Measurements from ENCODE around the gene UGT1A6. TPM values are rescaled to one million over a fixed set of nuclear protein-coding genes. Genes with fewer than 3 reads are reported as not detected.
"Not testable (repeated sequence)": the region's sequence is repeated elsewhere in the genome, so short reads cannot be mapped to it uniquely, and the experiment has no call there.

Gene UGT1A6
- total RNA-seq (2014; rRNA removed; shearing (Covaris generic)): 2.6 and 3.1 TPM in 2 replicates

- DNase-seq (ENCODE audit: low spot score): no peak
These were observed at the start of gene UGT1A6 for GRCh38 chr2:233692648-233693047. TSS of gene UGT1A6 (plus strand) at chr2:233692890. CDS start at chr2:233693005, 115 bp downstream.

- DNase-seq (ENCODE audit: low spot score): peak; percentile 16
These were observed 49.6 kb upstream of the UGT1A6 start for GRCh38 chr2:233643128-233643527.

GRCh38 chr2:233646033-233646432, 46.7 kb upstream of the UGT1A6 start:
- not testable (repeated sequence) for DNase-seq (ENCODE audit: low spot score)

GRCh38 chr2:233650981-233651380, 41.7 kb upstream of the UGT1A6 start:
- no peak for DNase-seq (ENCODE audit: low spot score)

- DNase-seq (ENCODE audit: low spot score): no peak
These were observed 41.3 kb upstream of the UGT1A6 start for GRCh38 chr2:233651430-233651829.

GRCh38 chr2:233654501-233654900, 38.2 kb upstream of the UGT1A6 start:
- no peak for DNase-seq (ENCODE audit: low spot score)

GRCh38 chr2:233655043-233655442, 37.6 kb upstream of the UGT1A6 start:
- no peak for DNase-seq (ENCODE audit: low spot score)

GRCh38 chr2:233655943-233656342, 36.7 kb upstream of the UGT1A6 start:
- not testable (repeated sequence) for DNase-seq (ENCODE audit: low spot score)

GRCh38 chr2:233656443-233656842, 36.2 kb upstream of the UGT1A6 start:
- no peak for DNase-seq (ENCODE audit: low spot score)

GRCh38 chr2:233658610-233659009, 34.1 kb upstream of the UGT1A6 start:
- DNase-seq (ENCODE audit: low spot score): no peak

- no peak for DNase-seq (ENCODE audit: low spot score)
These were observed 28.8 kb upstream of the UGT1A6 start for GRCh38 chr2:233663911-233664310.

GRCh38 chr2:233668605-233669260, 24.0 kb upstream of the UGT1A6 start:
- no peak for DNase-seq (ENCODE audit: low spot score)

GRCh38 chr2:233671290-233672161, 21.2 kb upstream of the UGT1A6 start, which contains the start of gene UGT1A9:
TSS of gene UGT1A9 (plus strand) at chr2:233671898. CDS start at chr2:233671935, 37 bp downstream.
- DNase-seq (ENCODE audit: low spot score): no peak

GRCh38 chr2:233672886-233673285, 19.8 kb upstream of the UGT1A6 start:
- DNase-seq (ENCODE audit: low spot score): no peak

- DNase-seq (ENCODE audit: low spot score): no peak
These were observed 18.8 kb upstream of the UGT1A6 start for GRCh38 chr2:233673896-233674295.

- DNase-seq (ENCODE audit: low spot score): no peak
These were observed 18.4 kb upstream of the UGT1A6 start for GRCh38 chr2:233674314-233674713.

- DNase-seq (ENCODE audit: low spot score): no peak
These were observed 17.7 kb upstream of the UGT1A6 start for GRCh38 chr2:233674995-233675394.

- DNase-seq (ENCODE audit: low spot score): no peak
These were observed 16.6 kb upstream of the UGT1A6 start for GRCh38 chr2:233676046-233676445.

GRCh38 chr2:233679196-233679595, 13.5 kb upstream of the UGT1A6 start:
- no peak for DNase-seq (ENCODE audit: low spot score)

GRCh38 chr2:233680361-233681045, 12.2 kb upstream of the UGT1A6 start:
- no peak for DNase-seq (ENCODE audit: low spot score)

GRCh38 chr2:233681521-233682099, 11.1 kb upstream of the UGT1A6 start, which contains the start of gene UGT1A7:
TSS of gene UGT1A7 (plus strand) at chr2:233681901. CDS start at chr2:233681938, 37 bp downstream.
- DNase-seq (ENCODE audit: low spot score): no peak

GRCh38 chr2:233684640-233685039, 8.1 kb upstream of the UGT1A6 start:
- no peak for DNase-seq (ENCODE audit: low spot score)

Data from H4 (cell line).